Measurements from ENCODE around the gene PRR23C.
"Not testable (repeated sequence)": the region's sequence is repeated elsewhere in the genome, so short reads cannot be mapped to it uniquely, and the experiment has no call there.

The PRR23C gene

GRCh38 chr3:139044366-139045210, at the start of gene PRR23C:
Gene PRR23C, minus strand, starts transcription at chr3:139044892. Its CDS starts 272 bp downstream, at chr3:139044620.
- DNase-seq (ENCODE audit: low spot score) = no peak

GRCh38 chr3:139093840-139094239, 49.1 kb upstream of the PRR23C start:
- DNase-seq (ENCODE audit: low spot score) = no peak

GRCh38 chr3:139088462-139089324, 44.0 kb upstream of the PRR23C start:
- no peak for DNase-seq (ENCODE audit: low spot score)

GRCh38 chr3:139087621-139088020, 42.9 kb upstream of the PRR23C start:
- no peak for DNase-seq (ENCODE audit: low spot score)

- no peak for DNase-seq (ENCODE audit: low spot score)
Measured at GRCh38 chr3:139084176-139084575, 39.5 kb upstream of the PRR23C start.

GRCh38 chr3:139074565-139075115, 29.9 kb upstream of the PRR23C start:
- no peak for DNase-seq (ENCODE audit: low spot score)

GRCh38 chr3:139062918-139063317, 18.2 kb upstream of the PRR23C start:
- no peak for DNase-seq (ENCODE audit: low spot score)

GRCh38 chr3:139052802-139053600, 8.3 kb upstream of the PRR23C start:
- no peak for DNase-seq (ENCODE audit: low spot score)

- no peak for DNase-seq (ENCODE audit: low spot score)
Measured at GRCh38 chr3:139043554-139044365, 932 bp downstream of the PRR23C start.

- DNase-seq (ENCODE audit: low spot score) = no peak
Measured at GRCh38 chr3:139037478-139037877, 7.2 kb downstream of the PRR23C start.

- no peak for DNase-seq (ENCODE audit: low spot score)
Measured at GRCh38 chr3:139032326-139033002, 12.2 kb downstream of the PRR23C start.

GRCh38 chr3:139030576-139030975, 14.1 kb downstream of the PRR23C start:
- DNase-seq (ENCODE audit: low spot score) = not testable (repeated sequence)

GRCh38 chr3:139024968-139025367, 19.7 kb downstream of the PRR23C start:
- DNase-seq (ENCODE audit: low spot score) = no peak

GRCh38 chr3:139020868-139021234, 23.8 kb downstream of the PRR23C start, which contains the start of gene PRR23B:
Gene PRR23B, minus strand, starts transcription at chr3:139020926. Its CDS starts 265 bp downstream, at chr3:139020661.
- DNase-seq (ENCODE audit: low spot score) = no peak

- DNase-seq (ENCODE audit: low spot score) = no peak
Measured at GRCh38 chr3:139020036-139020867, 24.4 kb downstream of the PRR23C start.

- DNase-seq (ENCODE audit: low spot score) = no peak
Measured at GRCh38 chr3:139016430-139017048, 28.2 kb downstream of the PRR23C start.

GRCh38 chr3:139006051-139006716, 38.5 kb downstream of the PRR23C start, which contains the start of gene PRR23A:
Gene PRR23A, minus strand, starts transcription at chr3:139006268. Its CDS starts 0 bp downstream, at chr3:139006268.
- no peak for DNase-seq (ENCODE audit: low spot score)

GRCh38 chr3:139005356-139005993, 39.2 kb downstream of the PRR23C start:
- DNase-seq (ENCODE audit: low spot score) = no peak
